AG04450 (cell line): ENCODE results near the gene WAC. TPM values are rescaled to one million over a fixed set of nuclear protein-coding genes. Genes with fewer than 3 reads are reported as not detected.

ENCODE experiments used
- CTCF ChIA-PET: fragments of 300-600, 350-600 bp; formaldehyde crosslinking; extraction: SDS; loops from one replicate; lab custom pipeline; 2022; ENCODE audit warnings: antibody characterized with exemption, inconsistent platforms; lab: Charles Lee
- POLR2A ChIA-PET: fragments of 350-600 bp; formaldehyde crosslinking; extraction: SDS; loops from one replicate; lab custom pipeline; 2021; ENCODE audit warnings: antibody characterized with exemption, inconsistent platforms; lab: Yijun Ruan, JAX
- DNase-seq: peaks from one replicate; pipeline ENCODE4 v3.0.0-alpha.2; 2011; ENCODE audit warnings: low read depth, low spot score
- H3K27ac ChIP-seq: one replicate; pipeline ENCODE4 v1.5.1; 2012; ENCODE audit warnings: low read depth, low read length, control low read depth
- H3K27me3 ChIP-seq: one replicate; pipeline ENCODE4 v1.6.0; 2012; ENCODE audit warnings: low read length; ENCODE audit not compliant: control insufficient read depth, insufficient read depth
- H3K4me3 ChIP-seq: 2 replicates; pipeline ENCODE4 v1.5.1; 2011; ENCODE audit warnings: mild to moderate bottlenecking, low read depth, low read length, control low read depth
- H3K9me3 ChIP-seq: 2 replicates; pipeline ENCODE4 v1.5.1; 2012; ENCODE audit warnings: low read length; ENCODE audit not compliant: control insufficient read depth, insufficient read depth
- polyA plus RNA-seq: library from polyadenylated mRNA; depleted of rRNA; stranded (reverse); fragments of >200 nt; gene quantifications from 2 replicates; pipeline ENCODE4 v1.2.3, GENCODE V29; 2011
- TF ChIP-seq, protein P1 (sequence below): IDR thresholded peaks from 2 replicates; pipeline ENCODE4 v1.5.1; 2011; ENCODE audit warnings: low read depth, low read length, control low read depth, inconsistent platforms

WAC gene
- polyA plus RNA-seq, 1 experiment: 90.5 TPM

DNA sequence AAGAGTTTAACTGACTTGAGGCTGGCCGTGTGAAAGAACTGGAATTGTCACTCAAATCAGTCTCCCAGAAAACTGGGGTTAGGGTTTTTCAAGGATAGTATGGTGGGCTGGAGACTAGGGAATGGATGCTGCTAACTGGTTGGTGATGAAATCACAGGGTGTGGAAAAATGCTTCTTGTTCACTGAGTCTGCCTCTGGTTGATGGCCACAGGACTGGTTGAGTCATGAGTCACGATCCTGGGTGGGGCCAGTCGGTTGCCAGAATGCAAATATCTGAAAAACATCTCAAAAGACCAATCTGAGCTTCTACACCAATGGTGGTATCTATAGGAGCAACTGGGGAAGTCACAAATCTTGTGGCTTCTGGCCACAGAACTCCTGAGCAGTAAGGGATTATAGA lies 128.1 kb downstream of the WAC start:
- ChIA-PET POLR2A (no interaction called here), CTCF (interaction anchor here (2.5 kb wide), 1 partner anchor 644 kb away, joined by 21 read pairs; no protein-coding TSS in a partner anchor)
- Histone ChIP-seq H3K27ac (no peak overlapping the region), H3K9me3 (no peaks in the 10 kb centered on the region), H3K4me3 (no peak overlapping the region), H3K27me3 (no peaks in the 10 kb centered on the region)
- DNase-seq: peak; percentile 56
- TF ChIP-seq, protein P1, sequence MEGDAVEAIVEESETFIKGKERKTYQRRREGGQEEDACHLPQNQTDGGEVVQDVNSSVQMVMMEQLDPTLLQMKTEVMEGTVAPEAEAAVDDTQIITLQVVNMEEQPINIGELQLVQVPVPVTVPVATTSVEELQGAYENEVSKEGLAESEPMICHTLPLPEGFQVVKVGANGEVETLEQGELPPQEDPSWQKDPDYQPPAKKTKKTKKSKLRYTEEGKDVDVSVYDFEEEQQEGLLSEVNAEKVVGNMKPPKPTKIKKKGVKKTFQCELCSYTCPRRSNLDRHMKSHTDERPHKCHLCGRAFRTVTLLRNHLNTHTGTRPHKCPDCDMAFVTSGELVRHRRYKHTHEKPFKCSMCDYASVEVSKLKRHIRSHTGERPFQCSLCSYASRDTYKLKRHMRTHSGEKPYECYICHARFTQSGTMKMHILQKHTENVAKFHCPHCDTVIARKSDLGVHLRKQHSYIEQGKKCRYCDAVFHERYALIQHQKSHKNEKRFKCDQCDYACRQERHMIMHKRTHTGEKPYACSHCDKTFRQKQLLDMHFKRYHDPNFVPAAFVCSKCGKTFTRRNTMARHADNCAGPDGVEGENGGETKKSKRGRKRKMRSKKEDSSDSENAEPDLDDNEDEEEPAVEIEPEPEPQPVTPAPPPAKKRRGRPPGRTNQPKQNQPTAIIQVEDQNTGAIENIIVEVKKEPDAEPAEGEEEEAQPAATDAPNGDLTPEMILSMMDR: no peak

DNA sequence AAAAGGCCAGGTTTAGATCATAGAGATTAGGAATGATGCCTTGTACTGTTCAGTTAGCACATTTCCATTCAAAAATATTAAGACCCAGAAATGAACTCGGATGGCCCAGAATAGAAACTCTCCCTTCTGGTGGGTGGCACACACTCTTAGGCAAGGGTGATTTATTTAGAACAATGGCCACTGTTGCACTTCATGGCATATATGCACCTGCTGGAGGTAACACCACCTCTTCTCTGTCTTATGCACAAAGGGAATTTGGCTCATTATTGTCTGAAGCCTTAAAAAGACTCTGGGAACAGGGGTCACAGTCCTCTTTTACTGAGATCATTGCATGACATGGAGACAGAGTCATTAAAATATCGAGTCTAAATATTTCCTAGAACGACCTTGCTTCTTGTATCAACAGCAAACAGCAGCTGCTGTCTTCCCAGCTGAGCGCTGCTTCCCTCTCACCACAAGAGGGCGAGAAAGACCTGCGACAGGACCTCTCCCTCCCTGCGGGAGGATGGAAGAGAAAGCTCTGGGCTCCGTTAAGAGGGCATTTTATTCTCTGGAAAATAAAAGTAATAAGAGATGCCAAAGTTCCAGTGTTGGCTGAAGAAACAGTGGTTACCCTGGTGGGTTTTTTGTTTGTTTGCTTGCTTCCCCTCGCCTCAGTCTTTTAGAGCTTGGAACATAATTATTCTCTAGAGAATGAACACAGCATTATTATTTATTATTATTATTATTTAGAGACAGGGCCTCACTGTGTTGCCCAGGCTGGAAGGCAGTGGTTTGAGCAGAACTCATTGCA lies 130.9 kb downstream of the WAC start:
- H3K27me3 ChIP-seq: peaks cover 14% of the 10 kb centered on the region
- ChIA-PET CTCF (interaction anchor here (0.5 to 2.6 kb wide), 76 partner anchors 10 to 833 kb away, joined by 3 to 90 read pairs (median 4); no protein-coding TSS in a partner anchor), POLR2A (interaction anchor here (0.6 to 1.0 kb wide), 2 partner anchors 463 to 647 kb away, joined by 3 to 4 read pairs; no protein-coding TSS in a partner anchor)
- TF ChIP-seq, protein P1: peak; percentile 99
- H3K27ac ChIP-seq: no peak overlapping the region
- DNase-seq: peak; percentile 73
- H3K4me3 ChIP-seq: no peak overlapping the region
- no peaks in the 10 kb centered on the region for H3K9me3 ChIP-seq

DNA sequence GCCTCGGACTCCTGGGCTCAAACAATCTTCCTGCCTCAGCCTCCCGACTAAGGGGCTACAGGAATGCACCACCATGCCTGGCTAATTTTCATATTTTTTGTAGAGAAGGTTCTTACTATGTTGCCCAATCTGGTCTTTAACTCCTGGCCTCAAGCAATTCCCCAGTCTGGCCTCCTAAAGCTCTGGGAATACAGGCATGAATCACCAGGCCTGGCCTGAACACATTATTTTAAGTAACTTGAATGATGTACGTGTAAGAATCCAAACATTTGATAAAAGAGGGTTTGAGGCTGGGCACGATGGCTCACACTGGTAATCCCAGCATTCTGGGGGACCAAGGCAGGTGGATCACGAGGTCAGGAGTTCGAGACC lies 131.4 kb downstream of the WAC start:
- peak; percentile 33 for DNase-seq
- POLR2A ChIA-PET: interaction anchor here (1.0 kb wide), 1 partner anchor 463 kb away, joined by 3 read pairs; no protein-coding TSS in a partner anchor
- CTCF ChIA-PET: interaction anchor here (0.5 to 2.6 kb wide), 75 partner anchors 9 to 833 kb away, joined by 3 to 90 read pairs (median 4); no protein-coding TSS in a partner anchor
- no peak overlapping the region for H3K27ac ChIP-seq
- TF ChIP-seq, protein P1: no peak
- H3K4me3 ChIP-seq: no peak overlapping the region
- no peaks in the 10 kb centered on the region; the same call in 1 of the 2 replicates for H3K9me3 ChIP-seq
- peaks cover 19% of the 10 kb centered on the region for H3K27me3 ChIP-seq

DNA sequence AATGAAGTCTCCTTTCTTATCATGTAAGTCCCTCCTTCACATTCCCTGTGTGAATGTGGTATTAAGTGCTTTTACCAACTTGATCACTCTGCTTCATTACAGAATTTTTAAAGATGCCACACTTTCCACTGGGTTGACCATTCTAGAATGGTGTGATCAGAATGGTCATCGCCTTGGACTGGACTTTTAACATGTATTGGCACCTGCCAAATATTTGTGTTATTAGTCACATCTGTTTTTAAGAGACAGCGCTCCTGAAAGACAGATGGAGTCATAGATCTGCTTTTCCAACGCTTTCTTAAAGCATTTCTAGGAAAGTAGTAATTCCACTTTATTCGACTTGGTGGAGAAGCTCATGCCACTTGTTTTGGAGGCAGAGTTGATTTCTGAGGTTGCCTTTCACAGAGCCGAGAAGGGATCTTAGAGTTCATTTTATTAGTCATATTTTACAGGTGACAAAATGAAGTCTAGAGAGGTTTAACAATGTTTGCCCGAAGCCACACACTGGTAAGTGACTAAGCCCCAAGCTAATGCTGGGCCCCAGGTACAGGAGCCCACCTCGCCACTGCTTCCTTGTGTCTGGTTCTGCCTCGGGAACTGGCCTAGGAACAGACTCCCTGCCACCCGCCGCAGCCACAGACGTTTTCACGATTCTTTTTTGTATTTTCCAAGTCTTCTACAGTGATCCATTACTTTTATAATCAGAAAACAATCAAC lies 134.0 kb downstream of the WAC start:
- DNase-seq: no peak
- CTCF ChIA-PET: interaction anchor here (1.3 kb wide), 1 partner anchor 463 kb away, joined by 5 read pairs; no protein-coding TSS in a partner anchor
- POLR2A ChIA-PET: no interaction called here
- no peak overlapping the region for H3K27ac ChIP-seq
- peaks cover 32% of the 10 kb centered on the region for H3K27me3 ChIP-seq
- H3K9me3 ChIP-seq: no peaks in the 10 kb centered on the region; the same call in 1 of the 2 replicates
- H3K4me3 ChIP-seq: no peak overlapping the region
- TF ChIP-seq, protein P1: no peak
